GM12873 (cell line): ENCODE data around the gene DENND6A.

Experiments
- TF ChIP-seq, protein P1 (sequence below): IDR thresholded peaks from 2 replicates; pipeline ENCODE4 v1.5.1; 2012; ENCODE audit warnings: low read depth, mild to moderate bottlenecking, moderate library complexity, low read length, control low read depth; ENCODE audit not compliant: insufficient read depth; ENCODE audit errors: missing control alignments

Gene DENND6A, protein sequence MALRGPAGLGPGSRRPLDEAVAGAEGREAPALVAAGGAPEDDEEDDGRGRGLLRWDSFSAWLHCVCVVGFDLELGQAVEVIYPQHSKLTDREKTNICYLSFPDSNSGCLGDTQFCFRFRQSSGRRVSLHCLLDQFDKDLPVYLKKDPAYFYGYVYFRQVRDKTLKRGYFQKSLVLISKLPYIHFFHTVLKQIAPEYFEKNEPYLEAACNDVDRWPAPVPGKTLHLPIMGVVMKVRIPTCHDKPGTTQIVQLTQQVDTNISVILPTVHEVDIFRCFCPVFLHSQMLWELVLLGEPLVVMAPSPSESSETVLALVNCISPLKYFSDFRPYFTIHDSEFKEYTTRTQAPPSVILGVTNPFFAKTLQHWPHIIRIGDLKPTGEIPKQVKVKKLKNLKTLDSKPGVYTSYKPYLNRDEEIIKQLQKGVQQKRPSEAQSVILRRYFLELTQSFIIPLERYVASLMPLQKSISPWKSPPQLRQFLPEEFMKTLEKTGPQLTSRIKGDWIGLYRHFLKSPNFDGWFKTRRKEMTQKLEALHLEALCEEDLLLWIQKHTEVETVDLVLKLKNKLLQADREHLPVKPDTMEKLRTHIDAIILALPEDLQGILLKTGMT

DNA sequence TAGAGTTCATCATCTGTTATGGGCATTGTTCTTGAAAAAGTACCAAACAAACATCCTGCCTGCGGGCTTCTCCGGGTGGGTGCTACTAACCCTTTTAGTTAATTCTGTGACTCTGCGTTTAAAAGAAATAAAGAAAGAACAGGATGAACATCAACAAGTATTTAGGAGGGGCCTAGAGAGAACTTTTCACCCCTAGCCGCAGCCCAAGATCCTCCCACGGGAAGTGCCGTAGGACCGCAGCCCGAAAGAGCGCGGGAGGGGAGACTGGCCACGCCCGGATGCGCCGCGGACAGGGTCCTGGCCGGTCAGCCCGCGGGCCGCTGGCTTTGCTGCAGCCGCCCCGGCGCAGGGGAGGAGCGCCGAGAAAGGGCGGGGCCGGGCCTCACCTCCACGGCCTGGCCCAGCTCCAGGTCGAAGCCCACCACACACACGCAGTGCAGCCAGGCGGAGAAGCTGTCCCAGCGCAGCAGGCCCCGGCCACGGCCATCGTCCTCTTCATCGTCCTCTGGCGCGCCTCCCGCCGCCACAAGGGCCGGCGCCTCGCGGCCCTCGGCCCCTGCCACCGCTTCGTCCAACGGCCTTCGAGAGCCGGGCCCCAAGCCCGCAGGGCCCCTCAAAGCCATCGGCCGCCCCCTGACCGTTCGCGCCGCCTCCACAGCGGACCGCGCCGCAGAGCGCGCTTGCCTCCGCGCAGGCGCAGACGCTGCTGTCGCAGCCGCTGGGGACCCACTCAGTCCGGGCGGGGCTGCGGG lies at the start of gene DENND6A:
TSS of gene DENND6A (minus strand) at position 682 of the 752 bp plus-strand sequence. CDS start at position 623, 59 bp downstream.
- TF ChIP-seq, protein P1, sequence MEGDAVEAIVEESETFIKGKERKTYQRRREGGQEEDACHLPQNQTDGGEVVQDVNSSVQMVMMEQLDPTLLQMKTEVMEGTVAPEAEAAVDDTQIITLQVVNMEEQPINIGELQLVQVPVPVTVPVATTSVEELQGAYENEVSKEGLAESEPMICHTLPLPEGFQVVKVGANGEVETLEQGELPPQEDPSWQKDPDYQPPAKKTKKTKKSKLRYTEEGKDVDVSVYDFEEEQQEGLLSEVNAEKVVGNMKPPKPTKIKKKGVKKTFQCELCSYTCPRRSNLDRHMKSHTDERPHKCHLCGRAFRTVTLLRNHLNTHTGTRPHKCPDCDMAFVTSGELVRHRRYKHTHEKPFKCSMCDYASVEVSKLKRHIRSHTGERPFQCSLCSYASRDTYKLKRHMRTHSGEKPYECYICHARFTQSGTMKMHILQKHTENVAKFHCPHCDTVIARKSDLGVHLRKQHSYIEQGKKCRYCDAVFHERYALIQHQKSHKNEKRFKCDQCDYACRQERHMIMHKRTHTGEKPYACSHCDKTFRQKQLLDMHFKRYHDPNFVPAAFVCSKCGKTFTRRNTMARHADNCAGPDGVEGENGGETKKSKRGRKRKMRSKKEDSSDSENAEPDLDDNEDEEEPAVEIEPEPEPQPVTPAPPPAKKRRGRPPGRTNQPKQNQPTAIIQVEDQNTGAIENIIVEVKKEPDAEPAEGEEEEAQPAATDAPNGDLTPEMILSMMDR: no peak

DNA sequence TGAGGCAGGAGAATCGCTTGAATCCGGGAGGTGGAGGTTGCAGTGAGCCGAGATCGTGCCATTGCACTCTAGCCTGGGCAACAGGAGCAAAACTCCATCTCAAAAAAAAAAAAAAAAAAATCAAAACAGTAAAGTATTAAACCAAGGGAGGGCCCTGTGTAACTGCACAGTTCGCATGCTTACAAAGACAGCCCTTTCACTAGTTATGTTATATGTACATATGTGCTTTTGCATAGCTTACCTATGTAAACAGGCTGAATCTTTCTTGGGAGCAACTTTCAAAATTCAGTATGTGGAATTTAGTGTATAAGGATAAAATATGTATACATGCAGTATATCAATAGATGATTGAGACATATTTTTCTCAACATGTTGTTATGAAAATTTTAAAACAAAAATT lies 47.1 kb upstream of the DENND6A start:
- TF ChIP-seq, protein P1: no peak

DNA sequence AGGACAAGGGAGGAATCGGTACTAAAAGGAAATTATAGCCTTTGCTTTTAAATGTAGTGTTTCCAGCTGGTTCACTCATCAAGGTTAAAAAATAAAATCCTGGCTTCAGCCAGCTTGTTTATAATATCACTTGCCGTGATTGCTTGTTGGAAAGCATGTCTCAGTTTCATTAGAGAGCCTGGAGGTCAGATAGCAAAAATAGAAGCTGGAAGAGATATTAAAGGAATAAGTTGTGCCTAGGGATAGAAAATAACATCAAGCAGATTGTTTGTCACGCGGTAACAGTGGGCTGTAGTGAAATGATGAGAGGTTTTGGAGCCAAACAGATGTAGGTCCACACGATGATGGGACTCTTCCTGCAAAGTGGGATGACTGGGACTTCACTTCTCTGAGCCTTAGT lies 45.5 kb upstream of the DENND6A start:
- TF ChIP-seq, protein P1: no peak

DNA sequence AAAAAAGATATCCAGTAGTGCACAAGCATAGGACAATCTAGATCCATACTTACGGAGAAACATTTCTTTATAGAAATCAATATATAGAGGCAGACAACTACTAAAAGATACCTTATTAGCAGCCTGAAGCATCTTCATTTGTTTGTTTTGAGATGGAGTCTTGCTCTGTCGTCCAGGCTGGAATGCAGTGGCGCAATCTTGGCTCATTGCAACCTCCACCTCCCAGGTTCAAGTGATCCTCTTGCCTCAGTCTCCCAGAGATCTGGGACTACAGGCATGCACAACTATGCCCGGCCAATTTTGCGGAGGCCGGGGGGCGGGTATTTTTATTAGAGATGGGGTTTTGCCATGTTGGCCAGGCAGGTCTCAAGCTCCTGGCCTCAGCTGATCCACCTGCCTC lies 45.0 kb upstream of the DENND6A start:
- TF ChIP-seq, protein P1: no peak

DNA sequence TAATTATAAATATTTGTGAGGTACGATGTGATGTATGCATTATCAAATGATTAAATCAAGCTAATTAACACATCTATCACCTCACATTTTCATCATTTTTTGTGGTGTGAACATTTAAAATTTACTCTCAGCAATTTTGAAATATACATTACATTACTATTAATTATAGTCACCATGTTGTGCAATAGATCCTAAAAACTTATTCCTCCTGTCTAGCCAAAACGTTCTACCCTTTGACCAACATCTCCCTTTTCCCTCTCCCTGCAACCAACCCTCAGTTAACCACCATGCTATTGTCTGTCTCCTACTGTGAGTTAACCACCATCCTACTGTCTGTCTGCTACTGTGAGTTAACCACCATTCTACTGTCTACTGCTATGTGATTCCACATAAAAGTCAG lies 42.5 kb upstream of the DENND6A start:
- TF ChIP-seq, protein P1: no peak

DNA sequence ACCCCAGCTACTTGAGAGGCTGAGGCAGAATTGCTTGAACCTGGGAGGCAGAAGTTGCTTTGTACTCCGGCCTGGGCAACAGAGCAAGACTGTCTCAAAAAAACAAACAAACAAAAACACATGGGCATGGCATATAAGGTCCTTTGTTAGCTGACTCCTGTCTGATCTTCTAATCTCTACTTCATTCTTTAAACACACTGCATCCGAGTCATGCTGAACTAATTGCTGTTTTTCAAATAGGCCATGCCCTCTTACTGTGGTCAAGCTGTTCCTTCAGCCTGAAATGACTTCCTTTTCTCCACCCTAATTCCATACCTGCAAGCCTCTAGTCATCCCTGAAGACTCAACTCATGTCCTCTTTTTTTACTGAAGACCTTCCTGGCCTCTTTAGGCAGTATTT lies 40.9 kb upstream of the DENND6A start:
- TF ChIP-seq, protein P1: no peak

DNA sequence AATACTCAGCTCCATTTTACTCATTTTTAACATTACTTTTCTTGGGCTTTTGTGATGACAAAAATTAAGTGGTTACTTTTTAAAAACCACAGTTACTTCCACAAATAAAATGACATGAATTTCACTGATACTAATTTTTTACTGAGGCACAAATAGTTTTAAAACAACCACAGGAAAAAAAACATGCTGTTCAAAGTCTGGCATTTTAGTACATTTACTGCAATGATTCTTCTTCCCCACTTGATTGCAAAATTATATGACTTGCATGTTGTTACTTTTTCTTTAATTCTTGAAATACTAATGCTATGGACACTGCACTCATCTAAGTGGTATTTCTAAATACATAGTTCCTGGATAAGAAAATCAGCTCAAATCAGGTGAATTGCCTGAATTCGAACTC lies 38.4 kb upstream of the DENND6A start:
- TF ChIP-seq, protein P1: no peak
